H1 (cell line): ENCODE measurements around the gene MT1X. TPM values are rescaled to one million over a fixed set of nuclear protein-coding genes. Genes with fewer than 3 reads are reported as not detected.

Experiments used
- BCL11A ChIP-seq, 2 experiments: IDR thresholded peaks; one replicate each; pipeline ENCODE4 v1.6.1; 2011; ENCODE audit warnings: low read depth in 2 of 2, low read length in 2 of 2, mild to moderate bottlenecking in 2 of 2
- CEBPB ChIP-seq: IDR thresholded peaks from 2 replicates; pipeline ENCODE4 v1.6.1; 2012; ENCODE audit warnings: low read depth, low read length
- JUN ChIP-seq: IDR thresholded peaks from 2 replicates; pipeline ENCODE4 v1.6.1; 2011; ENCODE audit warnings: low read depth, mild to moderate bottlenecking, improper control_type of control experiment, low read length
- NRF1 ChIP-seq: IDR thresholded peaks from 2 replicates; pipeline ENCODE4 v1.6.1; 2011; ENCODE audit warnings: mild to moderate bottlenecking, low read depth, low read length, improper control_type of control experiment
- POLR2A ChIP-seq, 2 experiments: IDR thresholded peaks; 1 replicate in 1 of 2; 2 replicates in 1 of 2; pipeline ENCODE4 v1.6.1; 2011; ENCODE audit warnings: low read depth in 2 of 2, low read length in 2 of 2, mild to moderate bottlenecking in 2 of 2; ENCODE audit errors: control extremely low read depth in 1 of 2
- SUZ12 ChIP-seq: fragments of 200-600 bp; sonication (generic); IDR thresholded peaks from 2 replicates; pipeline ENCODE4 v1.6.1; 2012; ENCODE audit warnings: mild to moderate bottlenecking, inconsistent platforms, low read length, moderate library complexity, mixed read lengths
- polyA plus RNA-seq, 7 experiments: library from polyadenylated mRNA; depleted of rRNA in 3 of 7; stranded (reverse) in 5 of 7; unstranded in 2 of 7; fragments of >200 nt in 5 of 7; fragments of 200-250 nt in 2 of 7; gene quantifications; 1 replicate in 5 of 7; 2 replicates in 1 of 7; 4 replicates in 1 of 7; pipeline versions ENCODE4 v1.2.1 to v1.2.3, GENCODE V29; 2011 to 2013; ENCODE audit warnings: missing spikeins in 2 of 7, mixed read lengths in 2 of 7
- total RNA-seq: library from RNA; stranded (reverse); fragmentation: NEBNext Ultra II Directional; extraction: Animal tissue kit (Norgen Biotek cat#: 25700); gene quantifications from 2 replicates; pipeline ENCODE4 v1.2.1, GENCODE V29; 2021

Gene MT1X
- total and polyA plus RNA-seq, 2 of the 8 experiments (the other 6 are each of a cell fraction or from before 2014, with no cell fraction given), result 52.4 to 1,060 TPM

DNA sequence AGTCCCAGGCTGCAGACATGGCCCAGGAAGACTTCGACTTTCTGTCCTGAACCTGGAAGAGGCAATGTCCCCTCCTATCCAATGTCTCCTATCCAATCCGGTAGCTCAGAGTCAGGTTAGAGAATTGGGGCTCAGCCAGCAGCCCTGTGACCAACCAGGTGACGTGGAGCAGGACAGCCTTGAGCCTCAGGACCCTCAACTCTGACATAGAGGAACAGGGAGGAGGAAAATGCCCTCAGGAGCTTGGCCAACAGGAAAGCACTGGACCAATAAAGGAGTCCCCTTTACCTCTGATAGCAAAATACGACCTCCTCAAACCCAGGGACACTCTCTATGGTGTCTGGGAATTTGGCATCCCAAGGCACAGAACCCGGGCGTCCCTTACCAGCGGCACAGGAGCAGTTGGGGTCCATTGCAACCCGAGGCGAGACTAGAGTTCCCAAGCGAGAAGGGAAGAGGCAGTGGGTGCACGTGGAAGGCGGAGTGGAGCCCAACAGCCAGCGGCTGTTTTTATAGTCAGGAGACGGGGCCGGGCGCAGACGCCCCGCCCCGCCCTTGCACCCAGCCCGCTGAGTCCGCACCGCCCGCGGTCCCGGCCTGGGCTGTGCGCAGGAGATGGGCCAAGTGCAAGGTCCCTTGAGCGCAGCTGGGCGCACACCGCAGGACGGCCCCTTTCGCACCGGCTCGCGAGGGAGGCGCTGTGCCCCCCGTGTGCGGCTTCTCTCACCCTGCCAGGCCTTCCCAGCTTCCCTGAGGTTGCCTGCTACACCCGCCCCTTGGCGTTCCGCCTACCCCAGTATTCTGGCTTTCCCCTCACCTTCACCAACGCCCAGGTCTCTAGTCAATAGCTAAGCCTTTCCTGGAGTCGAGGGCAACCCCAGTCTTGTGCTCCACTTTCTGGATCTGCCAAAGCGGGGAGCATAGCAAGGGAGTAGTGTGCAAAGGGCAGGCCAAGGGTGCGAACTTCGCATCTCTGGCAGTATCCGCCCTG, 14.4 kb upstream of the MT1X start, which contains the start of gene MT1G (continued):
- TF ChIP-seq BCL11A (IDR thresholded peaks at IDR 0.05; ENCODE audit: low read depth in 2 of 2, low read length in 2 of 2), result no peak
- TF ChIP-seq SUZ12, result peak; percentile 73
- TF ChIP-seq CEBPB, result no peak
- no peak for TF ChIP-seq JUN
- TF ChIP-seq NRF1, result no peak
- no peak for TF ChIP-seq POLR2A (IDR thresholded peaks at IDR 0.05; ENCODE audit: control extremely low read depth in 1 of 2, low read depth in 2 of 2, low read length in 2 of 2)
